Measurements from ENCODE around the gene PABPC4L.

DNA sequence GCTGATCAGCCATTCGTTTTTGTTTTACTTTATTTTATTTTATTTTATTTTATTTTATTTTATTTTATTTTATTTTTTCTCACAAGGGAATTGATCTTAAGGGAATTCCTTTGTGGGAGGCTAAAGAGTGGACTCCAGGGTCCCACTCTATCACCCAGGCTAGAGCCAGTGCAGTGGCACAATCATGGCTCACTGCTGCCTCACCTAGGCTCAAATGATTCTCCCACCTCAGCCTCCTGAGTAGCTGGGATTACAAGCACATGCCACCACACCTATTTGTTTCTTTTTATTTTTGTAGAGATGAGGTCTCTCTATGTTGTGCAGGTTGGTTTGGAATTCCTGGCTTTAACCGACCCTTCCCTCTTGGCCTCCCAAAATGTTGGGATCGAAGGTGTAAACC, 17.5 kb upstream of the PABPC4L start:
- no peak for TF ChIP-seq CTCF (IDR thresholded peaks at IDR 0.05)
- no peak for TF ChIP-seq POLR2A (IDR thresholded peaks at IDR 0.05)
